Forelimb muscle (tissue), 1 donor: Measurements from ENCODE around the gene C17orf100. TPM values are rescaled to one million over a fixed set of nuclear protein-coding genes. Genes with fewer than 3 reads are reported as not detected.

Experiments
- DNase-seq: peaks from one replicate; pipeline ENCODE4 v3.0.0-alpha.2; 2013; ENCODE audit warnings: low read depth
- polyA plus RNA-seq: library from polyadenylated mRNA; unstranded; fragments of 120-200 nt; gene quantifications from one replicate; pipeline ENCODE4 v1.2.1, GENCODE V29; 2013; ENCODE audit not compliant: insufficient read length

The C17orf100 gene
- polyA plus RNA-seq = 3.0 TPM

DNA sequence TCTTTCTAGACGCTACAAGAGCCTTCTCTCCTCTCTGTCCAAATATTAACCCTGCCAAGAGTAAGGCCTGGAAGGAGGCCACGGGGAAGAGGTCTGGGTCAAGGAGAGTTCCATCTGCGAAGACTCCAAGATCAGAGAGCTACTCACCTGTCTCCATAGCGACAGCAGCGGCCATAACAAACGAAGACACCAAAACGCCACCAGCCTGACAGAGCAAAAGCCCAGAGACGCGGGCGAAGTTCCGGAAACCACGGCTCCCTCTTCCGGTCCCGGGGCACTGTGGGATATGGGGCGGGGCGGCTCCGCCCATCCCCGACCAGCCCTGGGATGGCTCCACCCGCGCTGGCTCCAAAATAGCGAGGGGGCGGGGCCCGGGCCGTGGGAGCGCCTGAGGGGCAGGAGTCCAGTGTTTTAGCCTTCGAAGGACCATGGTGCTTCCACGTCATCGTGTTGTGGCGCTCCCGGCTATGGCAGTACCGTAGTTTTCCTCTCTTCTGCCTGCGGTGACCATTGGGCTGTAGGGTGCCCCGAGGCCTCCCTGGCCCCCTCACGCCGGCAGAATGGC, at the start of gene C17orf100, which contains the start of gene MED31:
Gene C17orf100, plus strand, starts transcription at position 409 of the 565 bp plus-strand sequence. Its CDS starts 152 bp downstream, at position 561.
Gene MED31, minus strand, starts transcription at position 252 of the 565 bp plus-strand sequence. Its CDS starts 77 bp downstream, at position 175.
- DNase-seq = peak; percentile 74

DNA sequence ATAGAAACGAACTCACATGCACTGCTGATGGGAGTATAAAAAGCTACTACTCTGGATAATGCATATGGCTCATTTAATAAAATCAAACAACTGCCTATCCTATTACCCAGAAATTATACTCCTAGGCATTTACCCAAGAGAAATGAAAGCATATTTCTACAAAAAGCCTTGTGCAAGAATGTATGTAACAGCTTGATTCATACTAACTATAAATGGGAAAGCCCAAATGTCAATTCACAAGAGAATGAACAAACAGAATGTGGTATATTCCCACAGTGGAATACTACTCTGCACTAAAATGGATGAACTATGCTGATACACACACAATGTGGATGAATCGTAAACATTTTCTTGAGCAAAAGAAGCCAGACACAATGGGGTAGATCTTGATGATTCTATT, 49.4 kb upstream of the C17orf100 start:
- no peak for DNase-seq

DNA sequence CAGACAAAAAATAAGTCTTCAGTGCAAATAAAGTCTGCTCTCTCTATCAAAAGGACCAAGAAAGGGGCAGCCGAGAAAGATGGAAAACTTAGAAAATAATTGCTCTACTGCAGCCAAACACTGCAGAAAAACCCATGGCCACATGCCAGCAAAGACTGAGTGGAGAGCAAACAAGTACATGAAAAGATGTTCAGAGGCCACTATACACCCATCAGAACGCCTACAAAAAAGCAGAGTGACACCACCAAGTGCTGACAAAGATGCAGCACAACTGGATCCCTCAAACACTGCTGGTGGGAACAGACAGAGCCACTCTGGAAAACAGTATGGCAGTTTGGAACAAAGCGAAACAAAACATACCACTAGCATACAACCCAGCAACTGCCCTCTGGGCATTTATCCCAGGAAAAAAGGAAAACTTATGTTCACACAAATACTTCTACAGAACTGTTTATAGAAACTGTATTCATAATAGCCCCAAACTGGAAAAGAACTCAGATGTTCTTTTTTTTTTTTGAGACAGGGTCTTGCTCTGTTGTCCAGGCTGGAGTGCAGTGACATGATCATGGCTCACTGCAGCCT, 47.7 kb upstream of the C17orf100 start:
- peak; percentile 20 for DNase-seq

DNA sequence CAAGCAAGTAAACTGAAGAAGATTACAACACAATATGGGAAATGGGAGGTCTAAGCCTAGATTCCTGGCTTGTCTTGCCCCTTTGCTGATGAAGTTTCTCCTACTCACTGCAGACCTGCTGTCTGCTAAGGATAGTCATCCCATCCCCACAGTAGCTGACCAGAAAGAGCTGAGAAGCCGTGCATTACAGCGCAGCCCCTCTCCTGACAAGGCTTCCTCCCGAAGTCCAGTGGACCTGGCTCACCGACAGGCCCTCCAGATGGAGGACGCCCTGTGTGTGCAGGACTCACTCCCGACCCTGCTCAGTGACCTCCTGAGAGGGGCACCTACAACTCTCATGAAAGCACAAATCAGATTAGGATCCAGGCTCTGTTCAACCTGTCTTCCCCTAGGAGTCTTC, 46.4 kb upstream of the C17orf100 start:
- no peak for DNase-seq

DNA sequence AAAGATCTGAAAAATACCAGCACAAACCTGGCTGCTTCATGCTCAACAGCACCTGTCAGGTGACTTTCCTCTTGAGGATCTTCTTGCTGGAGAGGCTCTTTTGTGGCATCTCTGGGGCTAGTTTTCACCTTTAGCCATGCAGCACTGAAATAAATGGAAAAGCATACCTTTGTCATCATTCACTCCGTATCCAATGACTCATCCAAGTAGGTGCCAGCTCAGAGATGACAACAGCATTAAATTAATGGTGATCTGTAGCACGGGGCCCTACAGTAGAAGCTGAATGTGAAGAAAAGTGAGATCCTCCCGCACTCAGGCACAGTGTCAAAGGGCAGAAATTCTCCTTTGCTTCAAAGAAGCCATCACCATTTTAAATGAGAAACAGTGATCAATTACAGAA, 43.2 kb upstream of the C17orf100 start:
- DNase-seq = no peak

DNA sequence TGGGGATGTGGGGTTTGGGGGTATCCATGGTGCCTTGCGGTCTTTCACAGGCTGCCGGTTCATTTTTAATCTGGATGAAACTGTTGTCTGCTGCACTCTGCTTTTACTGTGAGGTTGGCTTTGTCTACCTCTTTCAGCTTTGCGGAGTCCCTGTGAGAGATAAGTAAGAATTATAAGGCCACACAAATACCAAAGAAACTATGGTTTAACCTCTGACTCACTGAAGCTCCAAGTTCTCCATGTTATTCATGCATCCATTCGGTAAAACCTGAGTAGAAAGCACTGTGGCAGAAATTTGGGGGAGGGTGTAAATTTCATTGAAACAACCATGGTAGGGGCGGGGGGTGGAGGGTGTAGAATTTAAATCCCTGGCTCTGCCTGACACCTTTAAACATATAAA, 41.6 kb upstream of the C17orf100 start:
- DNase-seq = no peak

DNA sequence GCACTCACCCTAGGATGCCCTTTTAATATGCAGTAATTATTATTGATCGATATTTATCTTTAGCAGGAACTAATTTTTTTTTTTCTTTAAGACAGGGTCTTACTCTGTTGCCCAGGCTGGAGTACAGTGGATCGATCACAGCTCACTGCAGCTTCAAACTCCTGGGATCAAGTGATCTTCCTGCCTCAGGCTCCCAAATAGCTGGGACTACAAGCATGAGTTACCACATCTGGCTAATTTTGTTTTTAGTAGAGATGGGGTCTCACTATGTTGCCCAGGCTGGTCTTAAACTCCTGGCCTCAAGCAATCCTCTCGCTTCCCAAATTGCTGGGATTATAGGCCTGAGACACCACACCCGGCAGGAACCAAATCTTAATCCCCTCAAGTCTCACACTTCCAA, 40.3 kb upstream of the C17orf100 start:
- DNase-seq = no peak

DNA sequence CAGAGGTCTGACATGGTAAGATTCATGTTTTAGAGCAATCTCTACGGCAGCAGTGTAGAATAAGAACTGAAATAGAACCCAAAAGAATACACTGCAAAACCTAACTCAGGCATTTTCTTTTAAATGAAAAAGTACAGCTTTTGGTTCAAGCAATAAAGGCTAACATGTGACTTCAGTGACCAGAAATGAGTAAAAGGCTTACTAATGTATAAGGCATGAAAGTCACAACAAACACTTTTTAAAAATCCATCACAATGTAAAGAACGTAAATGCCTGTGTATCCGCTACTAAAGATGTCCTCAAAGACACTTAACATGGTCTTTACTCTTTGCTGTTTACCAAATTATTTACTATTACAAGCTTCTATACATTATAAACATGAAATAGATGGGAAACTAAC, 27.6 kb upstream of the C17orf100 start:
- no peak for DNase-seq

DNA sequence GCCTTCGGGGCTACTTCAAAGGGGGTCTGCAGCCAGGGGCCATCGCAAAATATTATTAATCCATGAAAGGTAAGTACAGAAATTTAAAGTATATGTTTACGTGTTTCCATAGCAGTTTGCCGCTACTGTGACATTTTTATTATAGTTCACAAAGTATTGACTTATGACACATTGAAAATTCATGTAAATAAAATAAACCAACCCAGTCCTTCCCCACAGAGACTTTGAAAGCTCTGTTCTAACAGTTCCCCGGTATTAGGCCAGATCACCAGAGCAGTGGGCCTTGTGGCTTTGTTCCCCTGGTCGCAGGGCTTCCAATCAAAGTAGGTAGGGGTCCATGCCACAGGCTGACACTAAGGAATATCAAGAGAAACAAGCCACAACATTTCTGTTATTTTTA, 24.9 kb upstream of the C17orf100 start:
- no peak for DNase-seq

DNA sequence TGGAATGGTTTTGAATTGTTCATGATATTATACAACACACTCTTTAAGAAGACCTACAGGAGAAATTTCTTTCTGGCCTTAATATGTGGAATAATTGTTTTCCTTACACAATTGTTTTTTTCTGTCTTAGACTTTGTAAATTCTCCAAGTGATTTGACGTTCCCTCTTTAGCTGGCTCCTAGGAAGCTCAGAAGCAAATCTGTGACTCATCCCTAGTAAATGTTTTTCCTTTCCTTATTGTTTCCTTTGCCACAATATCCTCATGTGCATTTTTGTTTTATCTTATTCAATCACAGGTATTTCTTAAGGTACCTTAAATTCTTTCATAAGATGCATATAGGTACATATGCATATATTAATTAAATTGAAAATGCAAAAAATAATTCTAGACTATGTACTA, 24.5 kb upstream of the C17orf100 start:
- DNase-seq = no peak

DNA sequence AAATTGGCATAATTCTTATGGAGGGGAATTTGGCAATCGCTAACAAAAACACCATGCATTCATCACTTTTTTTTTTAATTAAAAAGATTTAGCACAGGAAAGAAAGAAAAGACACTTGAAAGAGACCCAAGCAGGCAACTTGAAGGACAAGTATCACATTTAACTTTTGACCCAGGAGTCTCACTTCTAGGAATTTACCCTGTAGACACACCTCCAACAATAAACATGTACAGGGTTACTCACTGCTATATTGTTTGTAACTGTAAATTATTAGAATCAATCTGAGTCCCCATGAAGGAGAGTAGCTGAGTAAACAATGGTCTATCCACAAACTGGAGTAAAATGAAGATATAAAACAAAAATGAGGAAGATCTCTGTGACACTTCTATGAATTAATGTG, 21.2 kb upstream of the C17orf100 start:
- DNase-seq = no peak

DNA sequence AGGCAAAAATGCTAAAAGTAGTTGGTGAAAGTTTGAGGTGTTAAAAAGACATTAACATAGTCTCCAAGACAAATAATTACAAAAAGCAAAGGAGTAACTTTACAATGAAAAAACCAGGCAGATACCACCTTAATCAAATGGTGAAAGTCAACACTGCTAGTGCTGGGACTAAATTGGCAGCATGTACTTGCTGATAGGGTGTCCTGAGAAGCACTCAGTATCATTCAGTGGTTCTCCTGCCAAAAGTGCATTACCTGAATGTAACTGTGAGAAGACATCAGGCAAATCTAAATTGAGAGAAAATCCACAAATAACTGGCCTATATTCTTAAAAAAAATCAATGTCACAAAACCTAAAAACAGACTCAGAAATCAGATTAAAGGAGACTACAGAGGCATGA, 19.0 kb upstream of the C17orf100 start:
- DNase-seq = no peak

DNA sequence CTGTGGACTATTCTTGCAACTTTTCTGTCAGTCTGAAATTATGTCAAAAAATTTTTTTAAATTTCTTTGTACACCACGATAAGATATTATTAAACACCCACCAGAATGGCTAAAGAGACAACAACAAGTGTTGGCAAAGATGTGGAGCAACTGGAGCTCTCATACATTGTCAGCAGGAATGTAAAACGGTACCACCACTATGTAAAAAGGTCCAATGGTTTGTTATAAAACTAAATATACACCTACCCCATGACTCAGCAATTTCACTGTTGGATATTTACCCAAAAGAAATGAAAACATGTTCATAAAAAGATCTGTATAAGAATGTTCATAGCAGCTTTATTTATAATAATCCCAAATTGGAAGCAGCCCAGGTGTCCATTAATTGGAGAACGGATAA, 18.3 kb upstream of the C17orf100 start:
- no peak for DNase-seq

DNA sequence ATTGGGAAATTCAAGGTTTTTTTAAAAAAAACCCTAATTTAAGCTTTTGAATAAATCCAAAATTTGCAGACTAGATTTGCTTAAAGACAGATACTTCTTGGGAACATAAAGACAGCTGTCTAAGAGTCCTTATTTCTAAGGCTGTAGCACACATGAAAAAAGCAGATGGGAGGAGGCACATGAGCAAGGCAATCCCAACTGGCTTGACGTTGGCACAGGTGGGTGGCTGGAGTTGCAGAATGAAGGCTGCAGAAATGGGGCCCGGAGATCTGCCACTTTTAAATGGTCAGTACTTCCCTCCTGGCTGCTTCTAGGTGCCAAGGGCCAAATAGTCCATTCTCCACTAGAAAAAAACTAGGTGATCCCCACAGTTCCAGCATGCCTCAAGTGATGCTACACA, 15.5 kb upstream of the C17orf100 start:
- DNase-seq = no peak

DNA sequence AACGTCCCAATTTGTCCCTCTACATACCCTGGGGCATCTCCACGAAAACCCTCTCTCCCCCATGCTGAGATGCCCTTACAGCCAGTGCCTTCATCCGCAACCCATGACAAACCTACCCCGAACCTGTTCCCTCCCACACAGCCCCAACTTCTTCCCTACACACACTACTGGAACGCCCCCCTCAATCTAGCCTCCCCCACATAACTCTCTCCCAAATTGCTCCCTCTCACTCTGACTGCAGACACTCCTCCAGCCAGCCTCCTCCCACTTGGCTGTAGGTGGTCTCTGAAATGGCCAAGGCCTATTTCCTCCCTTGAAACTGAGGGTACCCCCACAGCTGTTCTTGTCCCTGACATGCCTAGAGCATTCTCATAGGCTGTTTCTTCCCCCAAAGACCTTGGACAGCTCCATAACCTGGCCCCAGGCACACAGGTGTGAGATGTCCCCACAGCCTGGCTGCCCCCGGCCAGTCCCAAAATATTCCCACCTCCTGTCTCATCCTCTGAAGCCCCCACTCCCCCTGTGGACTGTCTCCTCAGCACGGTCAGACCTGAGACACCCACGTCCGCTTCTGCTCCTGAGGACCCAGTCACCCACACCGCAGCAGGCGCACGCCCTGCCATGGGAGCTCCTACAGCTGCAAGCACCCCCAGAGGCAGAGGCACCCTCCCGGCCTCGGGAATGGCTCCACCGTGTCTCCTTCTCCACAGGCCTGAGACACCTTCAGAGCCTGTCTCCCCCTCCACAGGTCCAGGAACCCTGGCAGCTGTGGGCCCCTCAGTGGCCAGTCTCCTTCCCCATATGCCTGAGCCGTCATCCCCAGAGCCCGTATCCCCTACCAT, 14.7 kb upstream of the C17orf100 start:
- no peak for DNase-seq

DNA sequence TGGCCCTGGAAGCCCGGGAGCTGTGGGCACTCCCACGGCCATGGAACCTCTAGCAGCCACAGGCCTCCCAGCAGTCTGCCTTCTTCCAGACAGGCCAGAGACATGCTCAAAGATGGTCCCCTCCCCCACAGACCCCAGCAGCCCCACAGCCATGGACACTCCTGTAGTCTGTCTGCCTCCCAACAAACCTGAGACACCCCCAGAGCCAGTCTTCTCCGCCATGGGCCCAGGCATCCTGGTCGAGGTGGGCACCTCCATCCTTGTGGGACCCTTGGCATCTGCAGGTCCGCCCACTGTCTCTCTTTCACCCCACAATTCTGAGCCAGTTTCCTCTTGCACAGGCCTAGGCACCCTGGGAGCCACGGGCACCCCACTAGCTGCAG, 14.1 kb upstream of the C17orf100 start:
- no peak for DNase-seq

DNA sequence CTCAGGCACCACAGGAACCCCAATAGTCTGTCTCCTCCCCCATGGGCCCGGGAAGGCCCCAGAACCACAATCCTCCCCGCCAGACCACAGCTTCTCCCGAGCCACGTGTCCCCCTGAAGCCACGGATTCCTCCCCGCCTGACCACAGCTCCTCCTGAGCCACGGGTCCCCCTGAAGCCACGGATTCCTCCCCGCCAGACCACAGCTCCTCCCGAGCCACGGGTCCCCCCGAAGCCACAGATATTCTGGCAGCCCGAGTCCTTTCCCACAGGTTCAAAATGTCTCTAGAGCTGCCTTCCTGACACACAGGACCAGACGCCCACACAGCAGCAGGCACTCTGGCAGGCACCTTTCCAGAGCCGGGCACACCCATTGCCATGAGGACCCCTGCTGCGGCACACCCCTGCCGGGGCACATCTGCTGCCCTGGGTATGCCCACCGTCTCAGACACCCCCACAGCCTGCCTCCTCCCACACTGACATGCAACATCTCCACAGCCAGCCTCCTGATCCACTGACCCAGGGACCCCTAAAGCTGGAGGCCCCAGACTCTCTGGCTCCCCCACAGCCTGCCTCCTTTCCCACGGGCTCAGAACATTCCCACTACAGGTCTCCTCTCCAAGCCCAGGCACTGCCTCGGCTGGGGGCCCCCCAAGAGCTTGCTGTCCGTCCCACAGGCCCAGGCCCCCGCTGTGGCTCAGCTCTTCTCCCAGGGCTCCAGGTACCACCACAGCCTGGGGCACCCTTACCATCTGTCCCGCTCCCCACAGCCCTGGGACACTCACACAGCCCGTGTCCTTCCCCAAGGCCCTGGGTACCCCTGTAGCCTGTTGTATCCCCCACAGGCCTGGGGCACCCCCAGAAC, 13.3 kb upstream of the C17orf100 start:
- no peak for DNase-seq

DNA sequence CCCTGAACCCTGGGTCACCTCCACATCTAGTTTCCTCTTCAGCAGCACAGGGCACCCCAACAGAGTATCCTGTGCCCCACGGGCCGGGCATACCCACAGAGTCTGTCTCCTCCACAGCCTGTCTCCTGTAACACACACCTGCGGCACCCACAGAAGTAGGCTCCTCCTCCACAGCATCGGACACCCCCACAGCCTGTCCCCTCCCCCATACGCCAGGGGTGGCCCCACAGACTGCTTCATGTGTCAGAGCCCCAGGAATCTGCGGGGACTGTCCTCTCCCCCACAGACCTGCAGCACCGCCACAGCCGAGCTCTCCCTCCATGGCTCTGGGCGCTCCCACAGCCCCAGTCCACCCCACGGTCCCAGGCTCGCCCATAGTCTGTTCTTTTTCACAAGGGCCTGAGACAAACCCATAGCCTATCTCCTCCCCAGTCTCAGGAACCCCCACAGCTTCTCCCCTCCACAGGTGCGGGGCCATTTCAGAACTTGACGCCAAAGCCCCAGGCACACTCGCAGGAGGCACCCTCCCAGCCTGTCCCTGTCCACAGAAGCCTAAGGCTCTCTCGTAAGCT, 12.5 kb upstream of the C17orf100 start:
- no peak for DNase-seq

DNA sequence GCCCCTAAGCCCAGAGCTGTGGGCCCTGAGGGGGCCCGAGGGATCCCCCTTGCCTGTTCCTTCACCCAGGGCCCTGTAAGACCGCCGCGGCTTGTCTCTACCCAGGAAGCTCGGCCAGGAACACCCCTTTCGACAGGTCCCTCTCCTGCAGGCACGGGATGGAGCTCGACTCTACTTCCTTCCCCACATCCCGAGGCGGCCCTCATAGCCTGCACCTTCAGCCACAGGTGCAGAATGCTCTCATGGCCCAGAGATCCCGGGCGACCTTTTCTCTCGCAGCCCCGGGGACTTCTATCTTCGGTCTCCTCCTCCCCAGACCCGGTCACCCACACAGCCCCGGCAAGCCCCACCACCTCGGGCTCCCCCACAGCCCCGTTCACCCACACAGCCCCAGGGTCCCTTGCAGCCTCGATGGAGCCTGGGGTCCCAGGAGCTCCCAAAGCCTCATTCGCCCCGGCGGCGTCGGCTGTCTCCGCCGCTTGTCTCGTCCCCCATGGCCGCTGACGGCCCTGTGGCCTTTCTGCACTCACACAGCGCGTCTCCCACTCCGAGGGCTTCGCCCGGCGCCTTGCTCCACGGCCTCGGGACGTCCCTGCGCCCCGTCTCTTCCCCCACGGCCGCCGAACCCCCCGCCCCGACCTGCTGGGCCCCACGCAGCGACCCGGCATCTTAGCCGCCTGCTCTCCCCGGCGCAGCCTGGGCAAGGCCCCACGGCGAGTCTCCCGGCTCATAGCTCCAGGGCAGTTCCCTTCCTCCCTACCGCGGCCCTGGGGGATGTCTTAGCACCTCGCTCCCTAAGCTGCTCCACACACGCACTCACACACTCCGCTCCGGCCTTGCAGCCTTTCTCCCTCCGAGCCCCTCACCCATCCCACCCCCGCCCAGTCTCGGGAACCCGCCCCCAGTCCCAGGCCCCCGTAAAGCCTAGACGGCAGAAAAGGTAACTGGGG, 11.7 kb upstream of the C17orf100 start:
- no peak for DNase-seq

DNA sequence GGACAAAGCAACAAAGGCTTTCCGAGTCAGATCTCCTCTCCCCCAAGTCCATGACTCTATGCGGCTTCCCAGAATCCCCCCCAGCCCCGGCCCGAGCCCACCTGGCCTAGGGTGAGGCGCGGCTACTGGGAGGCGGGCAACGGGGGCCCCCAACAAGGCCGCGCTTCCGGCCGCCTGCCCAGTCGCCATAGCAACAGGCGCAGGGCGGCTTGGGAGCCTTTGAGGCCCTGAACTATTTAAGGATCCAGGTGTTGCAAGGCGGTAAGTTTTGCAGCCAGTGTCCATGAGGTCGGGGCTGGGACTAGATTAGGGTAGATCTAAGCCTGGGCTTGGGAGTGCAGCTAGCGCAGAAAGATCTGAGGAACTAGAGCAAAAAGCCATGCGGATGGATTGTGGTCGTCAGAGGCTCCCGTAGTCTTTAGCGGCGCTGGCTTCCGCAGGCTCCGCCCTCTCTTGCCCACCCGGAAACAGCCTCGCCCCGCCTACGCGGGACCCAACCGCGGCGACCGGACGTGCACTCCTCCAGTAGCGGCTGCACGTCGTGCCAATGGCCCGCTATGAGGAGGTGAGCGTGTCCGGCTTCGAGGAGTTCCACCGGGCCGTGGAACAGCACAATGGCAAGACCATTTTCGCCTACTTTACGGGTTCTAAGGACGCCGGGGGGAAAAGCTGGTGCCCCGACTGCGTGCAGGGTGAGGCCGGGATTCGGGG, 10.9 kb upstream of the C17orf100 start, which contains the start of the genes KIAA0753 and TXNDC17:
Gene KIAA0753, minus strand, starts transcription at position 176 of the 711 bp plus-strand sequence. CDS start 5,608 bp downstream, outside the sequence.
Gene TXNDC17, plus strand, starts transcription at position 525 of the 711 bp plus-strand sequence. Its CDS starts 23 bp downstream, at position 548.
- peak; percentile 75 for DNase-seq
